Measurements from ENCODE around the gene REEP6. TPM values are rescaled to one million over a fixed set of nuclear protein-coding genes. Genes with fewer than 3 reads are reported as not detected.

Gene REEP6
- polyA plus RNA-seq, 3 donors: 0.51 to 1.8 (median 0.81) TPM

DNA sequence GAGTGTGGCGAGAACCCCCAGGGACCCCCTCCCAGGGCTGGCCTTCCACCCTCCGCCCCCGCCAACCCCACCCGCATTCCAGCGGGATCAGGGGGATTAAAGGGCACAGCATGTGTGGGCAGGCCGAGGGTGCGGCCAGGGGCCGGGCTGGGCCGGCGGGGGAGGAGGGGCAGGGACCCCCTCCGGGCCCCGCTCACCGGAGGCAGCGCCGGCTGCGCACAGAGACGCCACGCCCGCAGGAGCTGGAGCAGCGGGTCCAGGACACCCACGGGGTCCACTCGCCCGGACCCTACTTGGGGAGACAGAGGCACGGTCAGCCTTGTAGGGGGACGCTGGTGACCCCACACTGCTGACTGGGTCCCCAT, 19.4 kb downstream of the REEP6 start:
- intact Hi-C loops (cut with micrococcal nuclease): loop anchor here in 1 of 2 donors (10.0 kb wide), 1 partner anchor 66 kb away; no protein-coding TSS in a partner anchor

GRCh38 chr19:1510807-1511206, 19.8 kb downstream of the REEP6 start:
- 61% methylated on average over 5 of the region's 9 CpGs for WGBS (ENCODE audit: insufficient coverage)

More for the DNA sequence above, 19.4 kb downstream of the REEP6 start:
- peaks cover 1 to 2% of the 10 kb centered on the region in 2 donors for H3K36me3 Mint-ChIP-seq
- no peak overlapping the region for H3K9ac ChIP-seq (ENCODE audit: insufficient read depth, low read length, poor library complexity, severe bottlenecking)
- H3K36me3 ChIP-seq (replicated peaks in 1 of 2; ENCODE audit: control insufficient read depth in 1 of 2, insufficient read depth in 2 of 2, low read length in 2 of 2): no peaks in the 10 kb centered on the region
- no peak overlapping the region for H3K27ac Mint-ChIP-seq
- H3K27ac ChIP-seq (ENCODE audit: low read depth in 1 of 2, low read length in 2 of 2): no peak overlapping the region
- H3K4me3 ChIP-seq (replicated peaks in 1 of 3; ENCODE audit: low read depth in 2 of 3, low read length in 3 of 3): no peak overlapping the region
- H3K4me1 Mint-ChIP-seq: peaks cover 14% of the 10 kb centered on the region
- peaks cover 2 to 53% of the 10 kb centered on the region in 2 donors for H3K27me3 ChIP-seq (ENCODE audit: control insufficient read depth in 2 of 2, insufficient read depth in 2 of 2, low read length in 2 of 2)
- peaks cover 12 to 25% of the 10 kb centered on the region in 2 donors for H3K4me1 ChIP-seq (ENCODE audit: control insufficient read depth in 1 of 2, insufficient read depth in 2 of 2, low read length in 2 of 2)
- H3K9me3 ChIP-seq (replicated peaks in 1 of 2; ENCODE audit: control insufficient read depth in 1 of 2, insufficient read depth in 1 of 2, low read length in 2 of 2): peaks cover 14 to 31% of the 10 kb centered on the region in 2 donors
- peaks cover 15 to 42% (median 35%) of the 10 kb centered on the region in 7 donors for H3K9me3 Mint-ChIP-seq
- WGBS (ENCODE audit: insufficient coverage): 32% methylated on average over 21 of the region's 25 CpGs
- DNase-seq: no peak
- H3K79me2 ChIP-seq (ENCODE audit: insufficient read depth, low read length): no peaks in the 10 kb centered on the region
- TF ChIP-seq, protein P1, sequence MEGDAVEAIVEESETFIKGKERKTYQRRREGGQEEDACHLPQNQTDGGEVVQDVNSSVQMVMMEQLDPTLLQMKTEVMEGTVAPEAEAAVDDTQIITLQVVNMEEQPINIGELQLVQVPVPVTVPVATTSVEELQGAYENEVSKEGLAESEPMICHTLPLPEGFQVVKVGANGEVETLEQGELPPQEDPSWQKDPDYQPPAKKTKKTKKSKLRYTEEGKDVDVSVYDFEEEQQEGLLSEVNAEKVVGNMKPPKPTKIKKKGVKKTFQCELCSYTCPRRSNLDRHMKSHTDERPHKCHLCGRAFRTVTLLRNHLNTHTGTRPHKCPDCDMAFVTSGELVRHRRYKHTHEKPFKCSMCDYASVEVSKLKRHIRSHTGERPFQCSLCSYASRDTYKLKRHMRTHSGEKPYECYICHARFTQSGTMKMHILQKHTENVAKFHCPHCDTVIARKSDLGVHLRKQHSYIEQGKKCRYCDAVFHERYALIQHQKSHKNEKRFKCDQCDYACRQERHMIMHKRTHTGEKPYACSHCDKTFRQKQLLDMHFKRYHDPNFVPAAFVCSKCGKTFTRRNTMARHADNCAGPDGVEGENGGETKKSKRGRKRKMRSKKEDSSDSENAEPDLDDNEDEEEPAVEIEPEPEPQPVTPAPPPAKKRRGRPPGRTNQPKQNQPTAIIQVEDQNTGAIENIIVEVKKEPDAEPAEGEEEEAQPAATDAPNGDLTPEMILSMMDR (IDR thresholded peaks at IDR 0.05): no peak
- peaks cover 39 to 78% (median 61%) of the 10 kb centered on the region in 3 donors for H3K27me3 Mint-ChIP-seq (ENCODE audit: low read depth in 3 of 3)
- no peak overlapping the region for H3K4me3 Mint-ChIP-seq
- H3K4me2 ChIP-seq (replicated peaks; ENCODE audit: extremely low read depth, low read length, poor library complexity, severe bottlenecking): no peak overlapping the region
- no peaks in the 10 kb centered on the region for H4K20me1 ChIP-seq (ENCODE audit: insufficient read depth, low read length)
- no peak overlapping the region for H2AFZ ChIP-seq (ENCODE audit: insufficient read depth, low read depth, low read length, poor library complexity, severe bottlenecking)

More at GRCh38 chr19:1510807-1511206, 19.8 kb downstream of the REEP6 start:
- peaks cover 1 to 2% of the 10 kb centered on the region in 2 donors for H3K36me3 Mint-ChIP-seq
- no peaks in the 10 kb centered on the region for H4K20me1 ChIP-seq (ENCODE audit: insufficient read depth, low read length)
- no peak overlapping the region for H3K27ac ChIP-seq (ENCODE audit: low read depth in 1 of 2, low read length in 2 of 2)
- no peaks in the 10 kb centered on the region for H3K79me2 ChIP-seq (ENCODE audit: insufficient read depth, low read length)
- no peak for DNase-seq
- H3K27me3 ChIP-seq (ENCODE audit: control insufficient read depth in 2 of 2, insufficient read depth in 2 of 2, low read length in 2 of 2): peaks cover 2 to 53% of the 10 kb centered on the region in 2 donors
- H2AFZ ChIP-seq (ENCODE audit: insufficient read depth, low read depth, low read length, poor library complexity, severe bottlenecking): no peak overlapping the region
- no peaks in the 10 kb centered on the region for H3K36me3 ChIP-seq (replicated peaks in 1 of 2; ENCODE audit: control insufficient read depth in 1 of 2, insufficient read depth in 2 of 2, low read length in 2 of 2)
- intact Hi-C loops (cut with micrococcal nuclease): loop anchor here in 1 of 2 donors (10.0 kb wide), 1 partner anchor 66 kb away; no protein-coding TSS in a partner anchor
- H3K4me2 ChIP-seq (replicated peaks; ENCODE audit: extremely low read depth, low read length, poor library complexity, severe bottlenecking): no peak overlapping the region
- peaks cover 36 to 76% (median 61%) of the 10 kb centered on the region in 3 donors for H3K27me3 Mint-ChIP-seq (ENCODE audit: low read depth in 3 of 3)
- no peak overlapping the region for H3K4me3 ChIP-seq (replicated peaks in 1 of 3; ENCODE audit: low read depth in 2 of 3, low read length in 3 of 3)
- TF ChIP-seq, protein P1 (IDR thresholded peaks at IDR 0.05): no peak
- peak overlapping the region in 1 of 2 donors; percentile 58 for H3K4me3 Mint-ChIP-seq
- H3K4me1 Mint-ChIP-seq: peaks cover 14% of the 10 kb centered on the region
- H3K9ac ChIP-seq (ENCODE audit: insufficient read depth, low read length, poor library complexity, severe bottlenecking): no peak overlapping the region
- peaks cover 15 to 39% (median 32%) of the 10 kb centered on the region in 7 donors for H3K9me3 Mint-ChIP-seq
- peaks cover 14 to 27% of the 10 kb centered on the region in 2 donors for H3K9me3 ChIP-seq (replicated peaks in 1 of 2; ENCODE audit: control insufficient read depth in 1 of 2, insufficient read depth in 1 of 2, low read length in 2 of 2)
- H3K4me1 ChIP-seq (ENCODE audit: control insufficient read depth in 1 of 2, insufficient read depth in 2 of 2, low read length in 2 of 2): peaks cover 12 to 25% of the 10 kb centered on the region in 2 donors
- no peak overlapping the region for H3K27ac Mint-ChIP-seq
